Measurements from ENCODE around the gene PPP6R3.

The PPP6R3 gene

GRCh38 chr11:68545347-68545746 is 84.8 kb downstream of the PPP6R3 start:
- Histone ChIP-seq H3K79me2 (ENCODE audit: insufficient read depth, low read length) (peaks cover 64% of the 10 kb centered on the region), H3K27me3 (ENCODE audit: insufficient read depth, low read length, poor library complexity, severe bottlenecking) (no peaks in the 10 kb centered on the region), H3K4me3 (ENCODE audit: low read length, poor library complexity, severe bottlenecking) (no peak overlapping the region), H4K20me1 (ENCODE audit: insufficient read depth, low read length, poor library complexity, severe bottlenecking) (peaks cover 53% of the 10 kb centered on the region), H2AFZ (ENCODE audit: low read length) (no peak overlapping the region), H3K9me3 (ENCODE audit: insufficient read depth, low read depth, low read length) (no peaks in the 10 kb centered on the region), H3K9ac (ENCODE audit: low read depth, low read length, poor library complexity, severe bottlenecking) (no peak overlapping the region), H3K9me2 (replicated peaks; ENCODE audit: low read depth, low read length) (no peaks in the 10 kb centered on the region), H3K4me1 (ENCODE audit: insufficient read depth, low read length, poor library complexity, severe bottlenecking) (no peaks in the 10 kb centered on the region), H3K36me3 (ENCODE audit: insufficient read depth, low read length) (peaks cover 95% of the 10 kb centered on the region), H3F3A (ENCODE audit: low read depth) (no peaks in the 10 kb centered on the region), H3K4me2 (ENCODE audit: low read depth, low read length, poor library complexity, severe bottlenecking) (no peak overlapping the region)
- no peak for TF ChIP-seq CTCF (conservative IDR thresholded peaks at IDR 0.05; ENCODE audit: low read length)
- no peak for TF ChIP-seq EZH2phosphoT487 (IDR thresholded peaks at IDR 0.05; ENCODE audit: borderline replicate concordance)

DNA sequence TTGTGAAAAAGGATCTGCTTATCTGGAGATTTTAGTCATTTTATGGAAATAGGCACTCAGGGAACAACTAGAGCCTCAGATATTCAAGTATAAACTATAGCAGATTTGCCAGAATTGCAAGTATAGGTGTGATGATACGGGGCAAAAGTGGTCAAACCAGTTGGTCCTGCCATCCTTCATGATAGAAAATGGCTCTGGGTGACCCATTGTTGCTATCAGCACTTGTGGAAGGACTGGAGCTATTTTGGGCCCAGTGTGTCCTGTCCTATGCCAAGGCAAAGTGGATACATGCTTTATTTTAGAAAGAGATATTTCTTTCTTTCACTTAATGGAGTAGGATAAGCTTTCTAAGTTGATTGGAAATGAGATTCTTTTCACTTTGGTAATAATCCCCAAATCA is 85.2 kb downstream of the PPP6R3 start:
- H3F3A ChIP-seq (ENCODE audit: low read depth): no peaks in the 10 kb centered on the region
- H3K4me1 ChIP-seq (ENCODE audit: insufficient read depth, low read length, poor library complexity, severe bottlenecking): no peaks in the 10 kb centered on the region
- peaks cover 64% of the 10 kb centered on the region for H3K79me2 ChIP-seq (ENCODE audit: insufficient read depth, low read length)
- no peak overlapping the region for H3K4me3 ChIP-seq (ENCODE audit: low read length, poor library complexity, severe bottlenecking)
- no peak for TF ChIP-seq CTCF (conservative IDR thresholded peaks at IDR 0.05; ENCODE audit: low read length)
- no peak for TF ChIP-seq EZH2phosphoT487 (IDR thresholded peaks at IDR 0.05; ENCODE audit: borderline replicate concordance)
- no peaks in the 10 kb centered on the region for H3K9me2 ChIP-seq (replicated peaks; ENCODE audit: low read depth, low read length)
- H3K4me2 ChIP-seq (ENCODE audit: low read depth, low read length, poor library complexity, severe bottlenecking): no peak overlapping the region
- peaks cover 96% of the 10 kb centered on the region for H3K36me3 ChIP-seq (ENCODE audit: insufficient read depth, low read length)
- no peak overlapping the region for H2AFZ ChIP-seq (ENCODE audit: low read length)
- no peak overlapping the region for H3K9ac ChIP-seq (ENCODE audit: low read depth, low read length, poor library complexity, severe bottlenecking)
- H3K9me3 ChIP-seq (ENCODE audit: insufficient read depth, low read depth, low read length): no peaks in the 10 kb centered on the region
- no peaks in the 10 kb centered on the region for H3K27me3 ChIP-seq (ENCODE audit: insufficient read depth, low read length, poor library complexity, severe bottlenecking)
- H4K20me1 ChIP-seq (ENCODE audit: insufficient read depth, low read length, poor library complexity, severe bottlenecking): peaks cover 57% of the 10 kb centered on the region

GRCh38 chr11:68546555-68546954 is 86.0 kb downstream of the PPP6R3 start:
- Histone ChIP-seq H3F3A (ENCODE audit: low read depth) (no peaks in the 10 kb centered on the region), H3K9me3 (ENCODE audit: insufficient read depth, low read depth, low read length) (no peaks in the 10 kb centered on the region), H3K27me3 (ENCODE audit: insufficient read depth, low read length, poor library complexity, severe bottlenecking) (no peaks in the 10 kb centered on the region), H3K79me2 (ENCODE audit: insufficient read depth, low read length) (peaks cover 57% of the 10 kb centered on the region), H3K36me3 (ENCODE audit: insufficient read depth, low read length) (peaks cover 96% of the 10 kb centered on the region), H4K20me1 (ENCODE audit: insufficient read depth, low read length, poor library complexity, severe bottlenecking) (peaks cover 52% of the 10 kb centered on the region), H3K9me2 (replicated peaks; ENCODE audit: low read depth, low read length) (no peaks in the 10 kb centered on the region), H2AFZ (ENCODE audit: low read length) (no peak overlapping the region), H3K9ac (ENCODE audit: low read depth, low read length, poor library complexity, severe bottlenecking) (no peak overlapping the region), H3K4me1 (ENCODE audit: insufficient read depth, low read length, poor library complexity, severe bottlenecking) (no peaks in the 10 kb centered on the region), H3K4me3 (ENCODE audit: low read length, poor library complexity, severe bottlenecking) (no peak overlapping the region), H3K4me2 (ENCODE audit: low read depth, low read length, poor library complexity, severe bottlenecking) (no peak overlapping the region)
- TF ChIP-seq CTCF (conservative IDR thresholded peaks at IDR 0.05; ENCODE audit: low read length) (no peak), EZH2phosphoT487 (IDR thresholded peaks at IDR 0.05; ENCODE audit: borderline replicate concordance) (no peak)

Data from Loucy (cell line).